Measurements from ENCODE around the gene HBG1.

HBG1 gene

DNA sequence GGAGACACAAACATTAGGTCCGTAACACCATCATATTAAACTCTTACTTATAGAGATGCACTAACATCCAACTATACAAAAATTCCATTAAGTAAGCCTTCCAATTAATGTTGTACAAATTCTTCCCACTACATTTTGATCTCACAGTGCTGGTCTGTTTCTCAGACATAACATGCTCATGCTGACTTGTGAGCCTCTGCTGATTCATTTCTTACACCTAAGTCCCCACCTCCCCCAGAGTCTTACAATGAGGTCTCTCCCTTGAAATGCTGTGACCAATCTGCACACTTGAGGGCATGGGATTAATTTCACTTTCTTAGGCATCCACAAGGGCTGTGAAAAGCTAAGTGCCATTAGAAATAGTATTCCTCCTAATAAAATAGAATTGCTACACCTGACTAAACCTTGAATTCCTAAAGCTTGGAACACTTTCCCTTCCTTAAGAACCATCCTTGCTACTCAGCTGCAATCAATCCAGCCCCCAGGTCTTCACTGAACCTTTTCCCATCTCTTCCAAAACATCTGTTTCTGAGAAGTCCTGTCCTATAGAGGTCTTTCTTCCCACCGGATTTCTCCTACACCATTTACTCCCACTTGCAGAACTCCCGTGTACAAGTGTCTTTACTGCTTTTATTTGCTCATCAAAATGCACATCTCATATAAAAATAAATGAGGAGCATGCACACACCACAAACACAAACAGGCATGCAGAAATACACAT lies 2.0 kb downstream of the HBG1 start:
- DNase-seq (ENCODE audit: extremely low read depth in 1 of 2, low read depth in 1 of 2), result no peak

DNA sequence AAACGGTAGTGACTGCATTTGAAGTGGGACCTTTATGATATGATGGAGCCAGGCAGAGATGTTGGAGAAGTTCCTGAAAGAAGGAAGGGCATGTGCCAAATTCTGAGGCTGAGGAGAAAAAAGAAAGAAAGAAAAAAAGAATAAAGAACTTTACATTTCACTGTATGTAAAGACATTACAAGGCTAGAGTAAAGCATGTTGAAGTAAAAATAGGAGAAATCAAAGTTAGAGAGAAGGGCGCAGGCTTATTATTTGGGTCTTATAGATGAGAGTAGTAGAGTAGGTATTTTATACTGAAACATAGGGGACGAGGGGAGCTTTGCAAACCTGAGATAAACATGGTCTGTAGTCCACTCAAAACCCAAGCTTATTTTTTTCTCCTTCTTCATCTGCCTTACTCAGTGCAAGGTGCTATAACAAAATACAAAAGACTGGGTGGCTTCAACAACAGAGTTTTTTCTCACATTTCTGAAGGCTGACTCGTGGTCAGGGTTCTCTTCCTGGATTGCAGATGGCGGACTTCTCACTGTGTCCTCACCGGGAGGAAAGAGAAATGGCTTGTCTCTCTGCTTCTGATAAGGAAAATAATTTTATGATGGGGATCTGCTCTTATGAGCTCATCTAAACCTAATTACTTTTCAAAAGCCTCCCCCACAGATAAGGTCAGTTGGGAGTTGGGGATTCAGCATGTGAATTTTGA lies 2.7 kb downstream of the HBG1 start:
- no peak for DNase-seq (ENCODE audit: extremely low read depth in 1 of 2, low read depth in 1 of 2)

DNA sequence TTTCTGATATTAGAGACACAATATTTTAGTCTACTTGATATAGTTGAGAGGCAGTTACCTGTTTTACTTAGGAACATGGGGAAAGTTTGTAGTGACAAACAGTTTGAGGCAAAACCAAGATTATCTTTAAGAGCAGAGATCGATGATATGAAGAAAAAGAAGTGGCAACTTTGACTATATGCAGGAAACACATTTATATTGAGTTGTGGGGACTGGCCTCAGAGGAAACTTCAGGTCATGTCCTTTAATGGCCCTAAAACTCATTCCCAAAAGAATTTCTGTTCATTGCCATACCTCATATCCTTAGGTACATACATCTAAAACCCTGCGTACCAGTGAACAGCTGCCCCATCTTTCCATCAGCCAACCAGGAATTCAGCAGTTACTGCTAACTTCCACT lies 4.5 kb downstream of the HBG1 start:
- no peak for DNase-seq (ENCODE audit: extremely low read depth in 1 of 2, low read depth in 1 of 2)

DNA sequence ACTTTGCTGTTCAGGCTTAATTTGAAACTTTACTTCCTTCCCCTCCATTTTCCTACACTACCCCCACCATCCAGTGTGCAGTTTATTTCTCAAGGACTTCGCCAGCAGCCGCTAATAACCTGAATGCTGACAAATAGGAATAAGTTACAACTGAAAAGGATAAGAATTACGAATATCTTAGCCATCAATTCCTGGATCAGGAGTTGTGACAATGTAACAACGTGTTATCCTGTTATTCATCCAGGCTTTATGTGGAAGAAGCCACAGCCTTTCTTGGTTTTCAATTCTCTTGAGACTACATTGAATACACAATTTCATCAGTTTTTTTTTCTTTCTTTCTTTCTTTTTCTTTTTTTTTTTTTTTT lies 5.9 kb downstream of the HBG1 start:
- DNase-seq (ENCODE audit: extremely low read depth in 1 of 2, low read depth in 1 of 2), result no peak

DNA sequence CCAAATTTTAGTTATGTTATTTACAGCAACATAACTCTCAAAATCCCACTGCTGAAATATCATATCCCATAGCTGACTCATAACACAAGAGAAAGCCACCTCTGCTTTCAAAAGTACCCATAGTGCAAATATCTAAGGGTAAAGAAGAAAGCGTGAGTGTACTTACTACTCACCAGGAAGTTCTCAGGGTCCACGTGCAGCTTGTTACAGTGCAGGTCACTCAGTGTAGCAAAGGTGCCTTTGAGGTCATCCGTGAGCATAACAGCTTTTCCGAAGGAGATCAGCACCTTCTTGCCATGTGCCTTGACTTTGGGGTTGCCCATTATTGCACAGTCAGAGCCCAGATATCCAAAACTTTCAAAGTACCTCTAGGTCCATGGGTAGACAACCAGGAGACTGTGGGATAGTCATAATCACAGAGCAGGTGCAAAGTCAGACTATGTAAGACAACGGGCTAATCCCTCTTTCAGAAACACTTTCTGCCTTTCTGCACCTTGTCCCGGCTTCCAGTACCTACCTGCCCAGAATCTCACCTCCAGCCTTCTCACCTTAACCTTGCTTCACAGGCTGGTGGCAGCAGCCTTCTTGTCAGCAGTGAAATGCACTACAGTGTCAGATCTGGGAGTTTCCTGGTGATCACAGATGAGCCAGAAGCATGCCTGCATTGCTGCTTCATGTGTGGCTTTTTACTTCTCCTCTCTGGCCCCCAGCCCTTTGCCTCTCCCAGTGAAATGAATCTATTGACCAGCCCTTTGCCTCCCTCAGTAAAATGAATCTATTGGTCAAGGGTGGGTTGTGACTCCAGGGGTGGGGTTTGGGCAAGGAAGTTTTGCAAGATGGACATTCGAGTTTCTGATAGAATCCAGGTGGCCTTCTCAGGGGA lies 6.5 kb downstream of the HBG1 start:
- no peak for DNase-seq (ENCODE audit: extremely low read depth in 1 of 2, low read depth in 1 of 2)

DNA sequence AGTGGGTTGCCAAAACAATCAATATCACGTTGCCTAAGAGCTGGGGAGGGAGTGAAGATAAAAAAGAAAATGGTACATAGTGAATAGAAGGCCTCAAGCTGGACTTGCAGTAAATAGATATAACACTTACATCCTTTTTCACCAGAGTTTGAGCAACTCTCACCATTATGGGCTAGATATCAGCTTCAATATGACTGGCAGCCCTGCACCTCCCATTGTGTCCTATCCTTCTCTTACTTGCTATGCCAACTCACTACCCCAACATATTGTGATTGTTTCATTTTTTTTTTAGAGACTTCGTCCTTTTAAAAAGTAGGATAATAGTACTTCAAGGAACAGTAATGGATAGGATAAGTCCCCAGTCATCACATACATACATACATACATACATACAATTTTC lies 7.4 kb downstream of the HBG1 start:
- DNase-seq (ENCODE audit: extremely low read depth in 1 of 2, low read depth in 1 of 2), result no peak

DNA sequence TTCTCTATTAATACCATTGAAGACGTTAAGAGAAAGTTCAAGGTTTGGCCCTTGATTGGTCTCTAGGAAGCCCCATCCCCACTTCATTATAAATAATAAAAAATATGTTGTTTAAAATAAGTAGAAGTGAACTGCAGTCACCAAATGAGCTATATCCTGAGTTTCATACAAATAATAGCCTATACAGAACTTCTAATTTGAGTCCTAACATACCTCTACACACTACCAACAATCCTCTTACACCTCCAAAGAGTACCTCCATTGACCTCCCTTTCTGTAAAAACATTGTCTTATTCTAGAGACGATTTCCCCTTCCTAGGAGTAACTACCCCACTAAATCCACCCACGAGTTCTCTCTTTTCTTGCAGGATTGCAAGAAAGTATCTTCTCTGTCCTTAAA lies 8.2 kb downstream of the HBG1 start:
- no peak for DNase-seq (ENCODE audit: extremely low read depth in 1 of 2, low read depth in 1 of 2)

DNA sequence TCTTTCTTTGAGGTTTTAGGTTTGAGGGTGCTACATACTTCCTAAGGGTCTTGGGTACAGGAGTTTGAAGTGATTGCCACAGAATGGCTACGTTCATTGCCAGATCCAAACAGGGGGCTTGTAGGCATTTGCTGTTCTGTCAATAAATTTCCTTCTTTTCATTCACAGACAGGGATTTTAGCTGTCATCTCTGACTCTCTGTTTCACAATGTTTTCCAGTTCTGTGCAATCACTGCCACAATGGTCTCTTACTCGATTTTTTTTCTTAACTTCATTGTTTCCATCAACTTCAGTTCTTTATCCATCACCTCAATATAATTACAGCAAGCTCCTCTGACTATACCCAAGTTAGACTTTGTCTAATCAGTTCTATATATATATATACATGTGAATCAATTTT lies 9.2 kb downstream of the HBG1 start:
- DNase-seq (ENCODE audit: extremely low read depth in 1 of 2, low read depth in 1 of 2), result no peak

DNA sequence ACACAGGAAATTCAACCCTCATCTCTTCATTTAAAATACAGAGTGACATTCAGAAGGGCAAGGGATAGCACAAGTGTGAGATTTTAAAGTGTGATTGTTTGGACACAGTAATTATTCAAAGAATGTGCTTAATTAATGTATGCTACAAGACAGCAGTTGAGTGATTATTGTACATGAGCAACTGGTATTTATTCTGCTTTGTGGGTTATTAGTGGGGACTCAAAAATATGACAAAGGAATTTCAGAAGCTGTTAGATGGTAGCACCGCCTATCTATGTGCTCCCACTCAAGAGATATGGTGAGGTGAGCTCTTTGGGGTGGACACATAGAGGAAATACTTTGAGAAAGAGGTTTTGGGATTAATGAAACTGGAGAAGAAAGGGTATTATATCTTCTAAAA lies 9.6 kb downstream of the HBG1 start:
- no peak for DNase-seq (ENCODE audit: extremely low read depth in 1 of 2, low read depth in 1 of 2)

DNA sequence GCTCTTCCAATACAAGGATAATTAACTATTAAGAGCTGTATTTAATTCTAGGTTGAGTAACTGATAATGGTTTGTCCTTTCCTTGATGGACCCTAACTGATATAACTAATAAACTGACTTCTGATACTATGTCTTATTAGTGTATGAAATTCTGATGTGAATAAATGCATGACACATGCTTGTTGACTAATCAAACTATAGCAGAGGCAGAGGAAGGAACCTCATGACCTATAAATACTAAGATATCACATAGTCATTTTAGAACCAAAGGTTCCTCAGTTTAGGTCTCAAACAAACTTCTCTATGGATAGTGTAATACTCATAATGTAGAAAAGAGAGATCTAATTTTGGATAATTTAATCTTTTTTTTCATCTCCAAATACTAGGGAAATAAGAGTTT lies 10.6 kb downstream of the HBG1 start:
- no peak for DNase-seq (ENCODE audit: extremely low read depth in 1 of 2, low read depth in 1 of 2)

DNA sequence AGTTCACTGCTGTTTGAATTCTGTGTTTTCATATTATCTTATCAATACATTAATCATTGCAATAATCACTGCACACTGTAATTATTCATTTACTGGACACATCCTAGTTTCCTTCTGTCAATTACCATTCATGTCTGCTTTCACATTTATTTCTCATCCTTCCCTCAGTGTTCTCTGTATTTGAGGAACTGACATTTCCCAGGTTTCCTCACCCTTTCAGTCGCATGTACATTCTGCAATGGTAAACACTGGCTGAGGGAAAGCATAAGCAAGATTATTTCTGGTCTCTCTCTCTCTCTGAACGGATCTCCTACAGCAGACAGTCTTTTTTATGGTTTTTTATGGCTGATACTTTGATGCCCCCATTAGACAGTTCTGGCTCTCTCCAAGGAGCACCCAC lies 11.2 kb downstream of the HBG1 start:
- no peak for DNase-seq (ENCODE audit: extremely low read depth in 1 of 2, low read depth in 1 of 2)

DNA sequence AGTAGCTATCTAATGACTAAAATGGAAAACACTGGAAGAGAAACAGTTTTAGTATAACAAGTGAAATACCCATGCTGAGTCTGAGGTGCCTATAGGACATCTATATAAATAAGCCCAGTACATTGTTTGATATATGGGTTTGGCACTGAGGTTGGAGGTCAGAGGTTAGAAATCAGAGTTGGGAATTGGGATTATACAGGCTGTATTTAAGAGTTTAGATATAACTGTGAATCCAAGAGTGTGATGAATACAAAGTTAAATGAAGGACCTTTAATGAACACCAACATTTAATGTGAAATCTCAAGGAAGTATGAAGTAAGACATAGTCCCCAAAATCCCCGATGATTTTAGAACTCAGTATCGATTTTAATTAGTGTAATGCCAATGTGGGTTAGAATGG lies 12.2 kb downstream of the HBG1 start:
- DNase-seq (ENCODE audit: extremely low read depth in 1 of 2, low read depth in 1 of 2), result no peak

DNA sequence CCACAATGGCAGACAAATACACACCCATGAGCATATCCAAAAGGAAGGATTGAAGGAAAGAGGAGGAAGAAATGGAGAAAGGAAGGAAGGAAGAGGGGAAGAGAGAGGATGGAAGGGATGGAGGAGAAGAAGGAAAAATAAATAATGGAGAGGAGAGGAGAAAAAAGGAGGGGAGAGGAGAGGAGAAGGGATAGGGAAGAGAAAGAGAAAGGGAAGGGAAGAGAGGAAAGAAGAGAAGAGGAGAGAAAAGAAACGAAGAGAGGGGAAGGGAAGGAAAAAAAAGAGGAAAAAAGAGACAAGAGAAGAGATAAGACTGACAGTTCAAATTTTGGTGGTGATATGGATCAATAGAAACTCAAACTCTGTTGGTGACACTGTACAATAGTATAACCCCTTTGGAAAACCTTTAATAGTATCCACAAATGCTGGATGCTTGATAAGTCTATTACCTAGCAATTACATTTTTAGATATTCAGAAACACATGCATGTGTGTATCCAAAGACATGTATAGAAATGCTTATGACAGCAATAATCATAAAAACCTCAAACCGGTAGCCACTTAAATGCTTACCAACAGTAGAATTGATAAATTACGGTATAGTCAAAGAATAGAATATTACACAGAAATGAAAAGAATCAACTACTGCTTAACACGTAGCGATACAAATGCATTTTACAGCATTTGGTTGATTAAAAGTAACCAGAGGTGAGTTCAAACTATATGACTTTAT lies 14.1 kb downstream of the HBG1 start:
- no peak for DNase-seq (ENCODE audit: extremely low read depth in 1 of 2, low read depth in 1 of 2)

DNA sequence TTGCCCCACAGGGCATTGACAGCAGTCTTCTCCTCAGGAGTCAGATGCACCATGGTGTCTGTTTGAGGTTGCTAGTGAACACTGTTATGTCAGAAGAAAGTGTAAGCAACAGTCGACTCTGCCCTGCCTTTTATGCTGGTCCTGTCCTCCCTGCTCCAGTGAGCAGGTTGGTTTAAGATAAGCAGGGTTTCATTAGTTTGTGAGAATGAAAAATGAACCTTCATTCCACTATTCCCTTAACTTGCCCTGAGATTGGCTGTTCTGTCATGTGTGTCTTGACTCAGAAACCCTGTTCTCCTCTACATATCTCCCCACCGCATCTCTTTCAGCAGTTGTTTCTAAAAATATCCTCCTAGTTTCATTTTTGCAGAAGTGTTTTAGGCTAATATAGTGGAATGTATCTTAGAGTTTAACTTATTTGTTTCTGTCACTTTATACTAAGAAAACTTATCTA lies 15.2 kb downstream of the HBG1 start, which contains the start of gene HBD:
Gene HBD (minus strand): TSS at position 103 of the 454 bp plus-strand sequence. CDS start 50 bp downstream, at position 53.
- no peak for DNase-seq (ENCODE audit: extremely low read depth in 1 of 2, low read depth in 1 of 2)

DNA sequence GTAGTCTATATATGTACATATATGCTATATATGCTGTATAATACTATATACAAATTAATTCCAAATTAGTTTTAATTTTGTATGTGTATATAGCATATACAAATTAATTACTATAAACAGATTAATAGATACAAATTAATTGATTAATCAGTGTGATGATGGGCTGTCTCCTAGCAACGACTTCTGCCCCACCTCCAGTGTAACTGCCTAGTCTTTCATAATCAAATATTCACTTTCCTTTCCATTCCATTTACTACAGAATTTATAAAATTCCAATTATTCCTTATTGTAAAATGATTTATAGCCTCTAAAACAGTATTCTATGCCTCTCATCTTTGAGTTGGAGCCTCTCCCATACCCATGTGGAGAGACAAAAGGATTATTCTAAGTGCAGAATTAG lies 16.4 kb downstream of the HBG1 start:
- DNase-seq (ENCODE audit: extremely low read depth in 1 of 2, low read depth in 1 of 2), result no peak

DNA sequence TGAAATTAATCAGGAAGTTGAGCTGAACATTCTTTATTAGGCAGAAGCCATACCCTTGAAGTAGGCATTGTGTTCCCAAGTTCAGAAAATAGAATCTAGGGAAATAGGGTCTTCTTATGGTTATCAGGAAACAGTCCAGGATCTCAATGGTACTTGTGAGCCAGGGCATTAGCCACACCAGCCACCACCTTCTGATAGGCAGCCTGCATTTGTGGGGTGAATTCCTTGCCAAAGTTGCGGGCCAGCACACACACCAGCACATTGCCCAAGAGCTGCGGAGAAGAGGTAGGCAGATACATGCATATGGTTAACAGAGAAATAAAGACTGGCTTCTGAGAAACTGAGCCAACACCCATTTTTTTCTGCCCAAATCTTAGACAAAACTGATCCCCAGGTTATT lies 16.8 kb downstream of the HBG1 start:
- DNase-seq (ENCODE audit: extremely low read depth in 1 of 2, low read depth in 1 of 2), result no peak

DNA sequence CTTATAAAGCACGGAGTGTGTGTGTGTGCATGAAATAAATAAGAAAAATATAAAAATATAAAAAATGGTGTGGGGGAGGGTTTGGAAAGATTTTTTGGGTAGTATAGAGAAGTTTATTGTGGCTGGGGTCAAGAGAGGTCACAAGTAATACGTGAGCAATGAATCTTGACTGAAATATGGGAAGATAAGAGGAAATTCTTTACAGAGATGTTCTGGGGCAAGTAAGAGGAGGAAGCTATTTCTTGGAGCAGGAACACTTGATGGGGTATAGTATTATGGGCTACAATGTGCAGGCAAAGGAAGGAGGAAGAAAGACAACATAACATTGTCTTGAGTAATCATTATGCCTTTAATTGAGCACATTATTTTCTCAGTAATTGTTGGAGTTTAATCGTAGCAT lies 17.5 kb downstream of the HBG1 start:
- no peak for DNase-seq (ENCODE audit: extremely low read depth in 1 of 2, low read depth in 1 of 2)

DNA sequence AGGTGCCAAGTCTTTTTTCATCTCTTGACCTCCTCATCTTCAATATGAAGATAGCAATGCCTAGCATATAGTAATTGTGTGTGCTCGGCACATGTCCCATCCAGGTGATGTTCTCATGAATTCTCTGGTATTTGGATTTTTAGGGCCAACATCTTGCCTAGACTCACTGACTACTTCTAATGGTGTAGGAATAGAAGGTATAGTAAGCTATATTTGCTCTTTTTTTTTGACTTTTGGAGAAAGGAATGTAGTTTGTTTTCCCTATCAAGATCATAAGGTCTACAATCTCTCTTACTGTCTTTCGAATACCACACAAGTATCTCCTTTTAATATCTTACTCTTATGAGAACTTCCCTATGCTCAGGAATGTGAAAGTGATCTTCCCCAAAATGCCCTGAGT lies 18.5 kb downstream of the HBG1 start:
- DNase-seq (ENCODE audit: extremely low read depth in 1 of 2, low read depth in 1 of 2), result no peak

DNA sequence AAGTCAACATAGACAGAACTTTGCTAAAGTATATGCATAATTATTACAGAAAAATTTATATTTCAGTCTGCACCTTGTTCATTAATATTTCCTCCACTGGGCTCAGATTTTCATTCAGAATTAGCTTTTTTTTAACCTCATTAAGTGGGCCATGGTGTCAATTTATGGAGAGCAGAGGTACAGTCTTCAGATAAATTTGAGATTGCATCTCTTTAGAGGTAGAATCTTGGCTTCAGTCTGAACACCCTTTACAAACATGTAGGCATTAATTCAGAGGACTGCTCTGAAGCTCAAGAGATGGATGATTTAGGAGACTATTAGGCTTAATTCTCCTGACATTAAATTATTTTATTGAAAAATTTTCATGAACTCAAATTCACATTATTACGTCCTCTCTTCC lies 19.4 kb downstream of the HBG1 start:
- no peak for DNase-seq (ENCODE audit: extremely low read depth in 1 of 2, low read depth in 1 of 2)

DNA sequence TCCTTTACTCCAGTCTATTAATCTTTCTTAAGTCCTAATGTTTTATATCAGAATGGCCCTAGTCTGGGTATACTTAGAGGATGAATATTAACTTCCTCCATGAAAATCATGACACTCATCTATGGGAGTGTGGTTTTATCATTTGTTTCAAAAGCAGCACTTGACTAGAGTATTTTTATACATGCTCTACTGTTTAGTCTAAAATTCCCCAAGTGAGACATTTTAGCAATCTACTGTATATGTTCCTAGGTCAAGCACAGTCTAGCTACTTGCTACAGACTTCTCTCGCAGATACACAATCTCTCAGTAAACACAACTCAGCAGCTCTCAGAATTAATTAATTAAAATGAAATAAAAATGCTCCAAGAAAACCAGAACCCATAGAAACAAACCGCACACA lies 19.9 kb downstream of the HBG1 start:
- no peak for DNase-seq (ENCODE audit: extremely low read depth in 1 of 2, low read depth in 1 of 2)

DNA sequence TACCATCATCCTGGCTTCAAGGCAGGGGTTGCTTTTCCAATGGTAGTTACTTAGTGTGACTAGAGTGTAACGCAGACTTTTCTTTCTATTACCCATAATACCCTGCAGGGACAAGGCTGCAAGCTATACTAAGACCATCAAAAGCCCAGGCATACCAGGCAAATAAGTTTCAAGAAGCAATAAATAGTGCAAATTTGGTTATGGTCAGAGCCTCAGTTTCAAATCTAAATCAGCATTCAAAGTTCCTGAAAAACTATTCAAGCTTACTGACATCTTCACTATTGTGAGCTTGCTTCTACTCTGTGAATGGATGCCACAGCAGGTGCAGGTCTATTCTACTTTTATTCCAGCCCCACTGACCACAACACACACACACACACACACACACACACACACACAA lies 20.3 kb downstream of the HBG1 start:
- DNase-seq (ENCODE audit: extremely low read depth in 1 of 2, low read depth in 1 of 2), result no peak

Data from activated CD8-positive, alpha-beta memory T cell treated with anti-CD3 and anti-CD28 coated beads for 1 hour (primary cell).